ENCODE measurements around the gene MOGAT2.
"Not testable (repeated sequence)": the region's sequence is repeated elsewhere in the genome, so short reads cannot be mapped to it uniquely, and the experiment has no call there.

Gene MOGAT2

DNA sequence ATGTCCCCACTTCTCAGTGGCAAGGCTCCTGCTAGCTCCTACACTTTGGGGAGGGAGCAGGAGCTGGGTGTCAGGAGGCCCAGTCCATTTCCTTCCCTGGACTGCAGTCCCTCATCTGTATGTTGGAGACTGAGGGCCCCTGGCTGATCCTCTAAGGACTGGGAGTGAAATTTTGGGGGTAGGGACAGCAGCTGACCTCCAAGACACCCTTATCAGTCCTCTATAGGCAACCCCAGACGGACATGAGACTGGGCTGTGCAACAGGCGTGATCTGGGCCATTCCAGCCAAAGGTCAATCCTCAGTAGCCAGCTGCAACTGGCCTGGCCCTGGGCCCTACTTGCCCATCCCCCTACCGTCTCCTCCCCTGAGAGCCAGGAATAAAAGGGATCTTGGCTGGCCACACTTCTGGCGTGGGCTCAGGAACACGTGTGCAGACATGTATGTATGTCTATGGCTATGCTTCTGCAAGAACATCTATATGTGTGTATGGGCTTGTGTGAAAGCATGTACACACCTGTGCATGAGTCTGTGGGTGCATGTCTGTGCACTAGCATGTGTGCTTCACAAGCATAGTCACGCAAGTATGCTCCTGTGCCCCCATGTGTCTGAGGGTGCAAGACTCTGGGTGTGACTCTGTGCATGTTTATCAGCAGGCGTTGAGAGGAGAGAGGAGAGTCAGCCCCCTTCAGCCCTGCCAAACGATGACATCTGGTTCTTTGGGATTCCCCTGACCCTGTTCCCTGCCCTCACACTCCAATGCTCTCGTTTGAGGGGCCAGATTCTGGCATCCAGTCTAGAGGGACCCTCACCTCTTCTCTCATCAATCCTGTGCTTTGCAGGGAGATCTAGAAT lies 26.3 kb downstream of the MOGAT2 start:
- peaks cover 14% of the 10 kb centered on the region for H3K4me1 Mint-ChIP-seq
- TF ChIP-seq, protein P1, sequence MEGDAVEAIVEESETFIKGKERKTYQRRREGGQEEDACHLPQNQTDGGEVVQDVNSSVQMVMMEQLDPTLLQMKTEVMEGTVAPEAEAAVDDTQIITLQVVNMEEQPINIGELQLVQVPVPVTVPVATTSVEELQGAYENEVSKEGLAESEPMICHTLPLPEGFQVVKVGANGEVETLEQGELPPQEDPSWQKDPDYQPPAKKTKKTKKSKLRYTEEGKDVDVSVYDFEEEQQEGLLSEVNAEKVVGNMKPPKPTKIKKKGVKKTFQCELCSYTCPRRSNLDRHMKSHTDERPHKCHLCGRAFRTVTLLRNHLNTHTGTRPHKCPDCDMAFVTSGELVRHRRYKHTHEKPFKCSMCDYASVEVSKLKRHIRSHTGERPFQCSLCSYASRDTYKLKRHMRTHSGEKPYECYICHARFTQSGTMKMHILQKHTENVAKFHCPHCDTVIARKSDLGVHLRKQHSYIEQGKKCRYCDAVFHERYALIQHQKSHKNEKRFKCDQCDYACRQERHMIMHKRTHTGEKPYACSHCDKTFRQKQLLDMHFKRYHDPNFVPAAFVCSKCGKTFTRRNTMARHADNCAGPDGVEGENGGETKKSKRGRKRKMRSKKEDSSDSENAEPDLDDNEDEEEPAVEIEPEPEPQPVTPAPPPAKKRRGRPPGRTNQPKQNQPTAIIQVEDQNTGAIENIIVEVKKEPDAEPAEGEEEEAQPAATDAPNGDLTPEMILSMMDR (IDR thresholded peaks at IDR 0.05) = no peak
- DNase-seq = no peak
- H3K9me3 Mint-ChIP-seq = peaks cover 22% of the 10 kb centered on the region
- H3K4me3 Mint-ChIP-seq = no peak overlapping the region
- H3K27ac Mint-ChIP-seq = no peak overlapping the region
- H3K27me3 Mint-ChIP-seq (ENCODE audit: low read depth, poor library complexity) = peaks cover 30% of the 10 kb centered on the region
- H3K36me3 Mint-ChIP-seq (ENCODE audit: low read depth) = peaks cover 6% of the 10 kb centered on the region

DNA sequence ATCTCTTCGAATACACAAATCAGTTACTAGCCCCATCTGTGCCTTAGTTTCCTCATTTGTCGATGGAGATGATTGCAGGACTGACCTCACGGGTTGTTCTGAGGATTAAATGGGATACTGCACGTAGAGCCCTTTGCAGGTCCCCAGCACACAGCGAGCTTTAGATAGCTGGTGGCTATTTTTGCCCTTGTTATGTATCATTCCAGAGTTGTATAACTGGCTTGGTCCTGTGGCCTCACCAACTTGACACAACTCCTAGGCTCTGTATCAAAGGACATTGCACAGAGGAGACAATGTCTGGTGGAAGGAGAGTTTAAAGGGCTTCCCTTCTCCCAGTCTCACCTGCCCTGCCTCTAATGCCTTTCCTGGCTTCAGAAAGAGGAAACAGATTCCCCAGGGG lies 28.2 kb downstream of the MOGAT2 start:
- Mint-ChIP-seq H3K36me3 (ENCODE audit: low read depth) (peaks cover 6% of the 10 kb centered on the region), H3K4me1 (peaks cover 14% of the 10 kb centered on the region)

DNA sequence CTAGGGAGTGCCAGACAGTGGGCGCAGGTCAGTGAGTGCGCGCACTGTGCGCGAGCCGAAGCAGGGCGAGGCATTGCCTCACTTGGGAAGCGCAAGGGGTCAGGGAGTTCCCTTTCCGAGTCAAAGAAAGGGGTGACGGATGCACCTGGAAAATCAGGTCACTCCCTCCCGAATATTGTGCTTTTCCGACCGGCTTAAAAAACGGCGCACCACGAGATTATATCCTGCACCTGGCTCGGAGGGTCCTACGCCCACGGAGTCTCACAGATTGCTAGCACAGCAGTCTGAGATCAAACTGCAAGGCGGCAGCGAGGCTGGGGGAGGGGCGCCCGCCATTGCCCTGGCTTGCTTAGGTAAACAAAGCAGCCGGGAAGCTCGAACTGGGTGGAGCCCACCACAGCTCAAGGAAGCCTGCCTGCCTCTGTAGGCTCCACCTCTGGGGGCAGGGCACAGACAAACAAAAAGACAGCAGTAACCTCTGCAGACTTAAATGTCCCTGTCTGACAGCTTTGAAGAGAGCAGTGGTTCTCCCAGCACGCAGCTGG lies 31.2 kb downstream of the MOGAT2 start:
- not testable (repeated sequence) for H3K27ac Mint-ChIP-seq; DNase-seq; H3K36me3 Mint-ChIP-seq (ENCODE audit: low read depth); H3K4me3 Mint-ChIP-seq
- H3K27me3 Mint-ChIP-seq (ENCODE audit: low read depth, poor library complexity) = peaks cover 15% of the 10 kb centered on the region
- H3K4me1 Mint-ChIP-seq = peaks cover 13% of the 10 kb centered on the region
- H3K9me3 Mint-ChIP-seq = peaks cover 27% of the 10 kb centered on the region

More for the DNA sequence above, 28.2 kb downstream of the MOGAT2 start:
- Mint-ChIP-seq H3K27ac (no peak overlapping the region), H3K4me3 (no peak overlapping the region), H3K27me3 (ENCODE audit: low read depth, poor library complexity) (peaks cover 23% of the 10 kb centered on the region), H3K9me3 (peaks cover 22% of the 10 kb centered on the region)
- no peak for DNase-seq
- TF ChIP-seq, protein P1 (IDR thresholded peaks at IDR 0.05) = no peak

DNA sequence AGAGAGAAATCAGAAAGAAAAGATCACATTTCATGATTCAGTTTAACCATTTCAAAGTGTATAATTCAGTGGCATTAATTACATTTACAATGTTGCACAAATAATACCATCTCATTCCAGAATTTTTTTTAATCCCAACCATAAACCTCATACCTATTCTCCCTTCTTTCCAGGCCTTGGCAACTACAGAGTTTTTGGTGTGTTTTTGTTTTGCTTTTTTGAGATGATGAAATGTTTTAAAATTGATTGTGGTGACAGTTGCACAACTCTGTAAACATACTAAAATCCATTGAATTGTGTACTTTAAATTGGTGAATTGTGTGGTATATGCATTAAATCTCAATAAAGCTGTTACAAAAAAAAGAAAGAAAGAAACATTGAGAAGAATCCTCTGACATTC lies 37.3 kb downstream of the MOGAT2 start:
- Mint-ChIP-seq H3K27me3 (ENCODE audit: low read depth, poor library complexity) (peaks cover 23% of the 10 kb centered on the region), H3K4me1 (peaks cover 12% of the 10 kb centered on the region), H3K9me3 (peaks cover 10% of the 10 kb centered on the region)
- H3K36me3 Mint-ChIP-seq (ENCODE audit: low read depth); DNase-seq; H3K27ac Mint-ChIP-seq; H3K4me3 Mint-ChIP-seq: not testable (repeated sequence)

DNA sequence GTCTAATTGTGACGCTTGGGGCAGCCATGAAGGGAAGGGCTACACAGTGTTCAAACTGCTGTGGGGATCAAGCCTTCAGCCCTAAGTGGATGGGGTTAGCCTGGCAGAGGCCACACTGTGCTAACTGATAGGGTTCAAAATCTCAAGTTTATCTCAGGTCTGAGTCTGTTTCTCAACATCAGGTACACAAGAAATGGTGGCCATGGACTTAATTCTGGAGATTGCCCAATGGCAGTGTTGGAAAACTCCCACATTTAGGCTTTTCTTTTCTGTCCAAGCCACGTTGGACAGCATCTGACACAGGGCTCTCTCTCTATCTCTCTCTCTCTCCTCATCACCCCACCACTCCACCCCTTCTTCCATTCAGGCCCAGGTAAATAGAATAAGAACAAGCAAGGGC lies 40.0 kb downstream of the MOGAT2 start:
- DNase-seq = no peak
- H3K27ac Mint-ChIP-seq = no peak overlapping the region
- H3K4me1 Mint-ChIP-seq = peaks cover 23% of the 10 kb centered on the region
- no peaks in the 10 kb centered on the region for H3K36me3 Mint-ChIP-seq (ENCODE audit: low read depth)
- H3K27me3 Mint-ChIP-seq (ENCODE audit: low read depth, poor library complexity) = peaks cover 33% of the 10 kb centered on the region
- TF ChIP-seq, protein P1 (IDR thresholded peaks at IDR 0.05) = no peak
- peaks cover 10% of the 10 kb centered on the region for H3K9me3 Mint-ChIP-seq
- H3K4me3 Mint-ChIP-seq = no peak overlapping the region

DNA sequence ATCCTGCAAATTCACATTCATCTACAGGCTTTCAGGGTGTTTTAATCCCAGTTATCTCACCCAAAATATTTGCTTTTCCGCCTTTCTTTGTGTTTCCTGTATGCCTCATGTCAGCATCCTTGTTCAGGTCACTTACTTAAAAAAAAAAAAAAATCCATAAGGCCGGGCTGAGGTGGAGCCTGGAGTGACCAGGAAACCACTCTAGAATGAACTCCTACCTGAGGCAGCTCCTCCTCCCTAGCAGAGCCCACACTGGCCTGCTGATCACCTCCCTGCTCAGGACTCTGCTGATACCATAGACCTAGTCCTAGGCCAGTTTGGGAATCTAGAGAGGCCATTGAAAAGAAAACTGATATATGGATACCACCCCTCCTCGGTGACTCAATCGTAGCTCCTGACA lies 42.2 kb downstream of the MOGAT2 start:
- Mint-ChIP-seq H3K36me3 (ENCODE audit: low read depth) (no peaks in the 10 kb centered on the region), H3K4me3 (no peak overlapping the region), H3K4me1 (peaks cover 32% of the 10 kb centered on the region), H3K27ac (peak overlapping the region; percentile 34), H3K27me3 (ENCODE audit: low read depth, poor library complexity) (peaks cover 38% of the 10 kb centered on the region), H3K9me3 (peaks cover 6% of the 10 kb centered on the region)
- no peak for DNase-seq
- TF ChIP-seq, protein P1 (IDR thresholded peaks at IDR 0.05) = no peak
